Mesenchymal stem cell (in vitro differentiated cells and primary cell): ENCODE data around the gene PYGB.

Source experiments
- DNase-seq: peaks from one replicate; pipeline ENCODE4 v3.0.0-alpha.2; 2013
- H2AFZ ChIP-seq: one replicate; pipeline ENCODE4 v1.6.1; 2013; ENCODE audit warnings: low read depth, mild to moderate bottlenecking, control low read depth, inconsistent platforms, low read length, moderate library complexity
- H2AK5ac ChIP-seq: 2 replicates; pipeline ENCODE4 v1.6.1; 2013; ENCODE audit warnings: low read length, moderate library complexity, mild to moderate bottlenecking, inconsistent platforms; ENCODE audit not compliant: severe bottlenecking
- H2BK120ac ChIP-seq: one replicate; pipeline ENCODE4 v1.6.1; 2013; ENCODE audit warnings: low read depth, mild to moderate bottlenecking, inconsistent platforms, low read length, moderate library complexity
- H2BK12ac ChIP-seq, 2 experiments: one replicate each; pipeline ENCODE4 v1.6.1; 2013; ENCODE audit warnings: inconsistent platforms in 2 of 2, low read length in 2 of 2, mild to moderate bottlenecking in 2 of 2, moderate library complexity in 2 of 2, control low read depth in 1 of 2
- H2BK15ac ChIP-seq: one replicate; pipeline ENCODE4 v1.6.1; 2013; ENCODE audit warnings: mild to moderate bottlenecking, low read depth, inconsistent platforms; ENCODE audit not compliant: poor library complexity, severe bottlenecking
- H2BK5ac ChIP-seq: 2 replicates; pipeline ENCODE4 v1.6.1; 2013; ENCODE audit warnings: low read depth, mild to moderate bottlenecking, low read length, control low read depth, inconsistent platforms; ENCODE audit not compliant: poor library complexity, severe bottlenecking
- H3K14ac ChIP-seq, 2 experiments: one replicate each; pipeline ENCODE4 v1.6.1; 2013; ENCODE audit warnings: inconsistent platforms in 2 of 2, low read length in 2 of 2, control low read depth in 1 of 2, mild to moderate bottlenecking in 1 of 2, moderate library complexity in 1 of 2
- H3K18ac ChIP-seq, 2 experiments: one replicate each; pipeline ENCODE4 v1.6.1; 2013; ENCODE audit warnings: inconsistent platforms in 2 of 2, low read length in 2 of 2, control low read depth in 1 of 2, low read depth in 1 of 2, mild to moderate bottlenecking in 1 of 2
- H3K23ac ChIP-seq, 2 experiments: one replicate each; pipeline ENCODE4 v1.6.1; 2013; ENCODE audit warnings: inconsistent platforms in 2 of 2, low read length in 2 of 2, mild to moderate bottlenecking in 2 of 2, moderate library complexity in 2 of 2, control low read depth in 1 of 2
- H3K27ac ChIP-seq: 2 replicates; pipeline ENCODE4 v1.5.1; 2013; ENCODE audit warnings: mild to moderate bottlenecking, moderate library complexity, low read length, control low read depth, inconsistent platforms; ENCODE audit not compliant: poor library complexity, severe bottlenecking
- H3K27me3 ChIP-seq, 2 experiments: 2 replicates each; pipeline versions ENCODE4 v1.6.1 to v1.7.0; 2013; ENCODE audit warnings: low read length in 2 of 2, mild to moderate bottlenecking in 2 of 2, moderate library complexity in 2 of 2, control low read depth in 1 of 2, inconsistent platforms in 1 of 2; ENCODE audit not compliant: control insufficient read depth in 1 of 2, insufficient read depth in 1 of 2
- H3K36me3 ChIP-seq, 2 experiments: 2 replicates each; pipeline versions ENCODE4 v1.6.1 to v1.7.0; 2013; ENCODE audit warnings: low read length in 2 of 2, control low read depth in 1 of 2, inconsistent platforms in 1 of 2, low read depth in 1 of 2, mild to moderate bottlenecking in 1 of 2; ENCODE audit not compliant: insufficient read depth in 2 of 2, control insufficient read depth in 1 of 2
- H3K4ac ChIP-seq, 2 experiments: one replicate each; pipeline ENCODE4 v1.6.1; 2013; ENCODE audit warnings: inconsistent platforms in 2 of 2, low read length in 2 of 2, mild to moderate bottlenecking in 2 of 2, moderate library complexity in 2 of 2, control low read depth in 1 of 2, low read depth in 1 of 2
- H3K4me1 ChIP-seq: 2 replicates; pipeline ENCODE4 v1.6.1; 2013; ENCODE audit warnings: low read depth, low read length, control low read depth; ENCODE audit not compliant: control insufficient read depth, insufficient read depth
- H3K4me2 ChIP-seq: 2 replicates; pipeline ENCODE4 v1.6.1; 2013; ENCODE audit warnings: low read length, mild to moderate bottlenecking, inconsistent platforms; ENCODE audit not compliant: poor library complexity, severe bottlenecking
- H3K4me3 ChIP-seq, 2 experiments: 2 replicates each; pipeline versions ENCODE4 v1.5.1 to v1.7.0; 2013; ENCODE audit warnings: low read length in 2 of 2, mild to moderate bottlenecking in 2 of 2, control low read depth in 1 of 2, low read depth in 1 of 2; ENCODE audit not compliant: insufficient read depth in 1 of 2
- H3K79me1 ChIP-seq: replicated peaks from 2 replicates; pipeline ENCODE4 v1.6.1; 2013; ENCODE audit warnings: mild to moderate bottlenecking, control low read depth, low read length, inconsistent platforms; ENCODE audit not compliant: poor library complexity, severe bottlenecking
- H3K9ac ChIP-seq: 2 replicates; pipeline ENCODE4 v1.7.0; 2013; ENCODE audit warnings: mild to moderate bottlenecking, low read length, moderate library complexity
- H3K9me3 ChIP-seq: 2 replicates; pipeline ENCODE4 v1.7.0; 2013; ENCODE audit warnings: mild to moderate bottlenecking, low read length; ENCODE audit not compliant: control insufficient read depth
- H4K8ac ChIP-seq: one replicate; pipeline ENCODE4 v1.6.1; 2013; ENCODE audit warnings: inconsistent platforms, mild to moderate bottlenecking, low read length, moderate library complexity
- H4K91ac ChIP-seq: one replicate; pipeline ENCODE4 v1.6.1; 2013; ENCODE audit warnings: mild to moderate bottlenecking, low read length, inconsistent platforms
- WGBS: methylation state at CpG from one replicate; pipeline ENCODE4 v1.1.7; 2013; ENCODE audit warnings: mixed read lengths; 5-methylcytosine and 5-hydroxymethylcytosine counted together

PYGB gene

GRCh38 chr20:25280051-25280573 is 32.2 kb downstream of the PYGB start:
- H3K4me3 ChIP-seq, result no peak overlapping the region
- H2AFZ ChIP-seq, result no peak overlapping the region
- peaks cover 37% of the 10 kb centered on the region for H3K4me1 ChIP-seq
- no peak overlapping the region for H2AK5ac ChIP-seq
- no peaks in the 10 kb centered on the region for H3K9me3 ChIP-seq
- no peak overlapping the region for H2BK120ac ChIP-seq
- no peak overlapping the region for H3K27ac ChIP-seq
- H3K9ac ChIP-seq, result no peak overlapping the region
- no peak overlapping the region for H3K18ac ChIP-seq
- H2BK5ac ChIP-seq, result no peak overlapping the region
- no peak overlapping the region for H2BK15ac ChIP-seq
- no peak overlapping the region for H4K8ac ChIP-seq
- no peak overlapping the region for H2BK12ac ChIP-seq
- peaks cover 97 to 99% of the 10 kb centered on the region in 2 experiments for H3K36me3 ChIP-seq
- peaks cover 48% of the 10 kb centered on the region for H3K79me1 ChIP-seq
- no peak overlapping the region for H4K91ac ChIP-seq
- H3K14ac ChIP-seq, result no peak overlapping the region
- no peak for DNase-seq
- no peak overlapping the region for H3K4ac ChIP-seq
- WGBS, result 95% methylated on average over 15 of the region's 15 CpGs
- no peaks in the 10 kb centered on the region for H3K27me3 ChIP-seq
- H3K4me2 ChIP-seq, result no peak overlapping the region
- no peak overlapping the region for H3K23ac ChIP-seq

GRCh38 chr20:25280574-25281535 is 33.0 kb downstream of the PYGB start:
- Histone ChIP-seq H3K79me1 (peaks cover 50% of the 10 kb centered on the region), H3K36me3 (peaks cover 97 to 99% of the 10 kb centered on the region in 2 experiments), H2BK12ac (no peak overlapping the region), H3K23ac (no peak overlapping the region), H3K27ac (no peak overlapping the region), H3K4ac (no peak overlapping the region), H3K4me2 (no peak overlapping the region), H3K4me3 (no peak overlapping the region), H2BK15ac (no peak overlapping the region), H3K9me3 (no peaks in the 10 kb centered on the region), H4K91ac (no peak overlapping the region), H2BK120ac (no peak overlapping the region), H3K9ac (no peak overlapping the region), H2AK5ac (no peak overlapping the region), H3K18ac (no peak overlapping the region), H2BK5ac (no peak overlapping the region), H3K14ac (no peak overlapping the region), H4K8ac (no peak overlapping the region), H3K27me3 (no peaks in the 10 kb centered on the region), H2AFZ (no peak overlapping the region), H3K4me1 (peaks cover 36% of the 10 kb centered on the region)
- WGBS, result 96% methylated on average over 33 of the region's 33 CpGs
- DNase-seq, result no peak

GRCh38 chr20:25281541-25281991 is 33.7 kb downstream of the PYGB start:
- Histone ChIP-seq H3K36me3 (peaks cover 97 to 100% of the 10 kb centered on the region in 2 experiments), H3K4ac (no peak overlapping the region), H4K91ac (no peak overlapping the region), H2BK5ac (no peak overlapping the region), H3K27ac (no peak overlapping the region), H2BK12ac (no peak overlapping the region), H3K14ac (no peak overlapping the region), H2AFZ (no peak overlapping the region), H3K79me1 (peaks cover 53% of the 10 kb centered on the region), H2BK120ac (no peak overlapping the region), H3K23ac (no peak overlapping the region), H3K4me2 (no peak overlapping the region), H3K27me3 (no peaks in the 10 kb centered on the region), H3K18ac (no peak overlapping the region), H3K4me3 (no peak overlapping the region), H2BK15ac (no peak overlapping the region), H3K9ac (no peak overlapping the region), H3K9me3 (no peaks in the 10 kb centered on the region), H3K4me1 (peaks cover 34% of the 10 kb centered on the region), H2AK5ac (no peak overlapping the region), H4K8ac (no peak overlapping the region)
- no peak for DNase-seq
- 94% methylated on average over 21 of the region's 21 CpGs for WGBS

- 94% methylated on average over 22 of the region's 22 CpGs for WGBS
- no peaks in the 10 kb centered on the region for H3K9me3 ChIP-seq
- H2BK5ac ChIP-seq, result no peak overlapping the region
- H2AFZ ChIP-seq, result no peak overlapping the region
- DNase-seq, result no peak
- no peak overlapping the region for H3K4me3 ChIP-seq
- H4K91ac ChIP-seq, result no peak overlapping the region
- H2BK120ac ChIP-seq, result no peak overlapping the region
- no peak overlapping the region for H3K4me2 ChIP-seq
- H3K14ac ChIP-seq, result no peak overlapping the region
- peaks cover 32% of the 10 kb centered on the region for H3K4me1 ChIP-seq
- H3K27ac ChIP-seq, result no peak overlapping the region
- peaks cover 97 to 100% of the 10 kb centered on the region in 2 experiments for H3K36me3 ChIP-seq
- no peak overlapping the region for H2AK5ac ChIP-seq
- H2BK15ac ChIP-seq, result no peak overlapping the region
- no peak overlapping the region for H3K23ac ChIP-seq
- H3K18ac ChIP-seq, result no peak overlapping the region
- no peaks in the 10 kb centered on the region for H3K27me3 ChIP-seq
- no peak overlapping the region for H2BK12ac ChIP-seq
- H3K9ac ChIP-seq, result no peak overlapping the region
- H4K8ac ChIP-seq, result no peak overlapping the region
- no peak overlapping the region for H3K4ac ChIP-seq
- H3K79me1 ChIP-seq, result peaks cover 48% of the 10 kb centered on the region
Observed at GRCh38 chr20:25282034-25282781, 34.3 kb downstream of the PYGB start.
